PC-9 (cell line): Measurements from ENCODE around the gene RBMS1. TPM values are rescaled to one million over a fixed set of nuclear protein-coding genes. Genes with fewer than 3 reads are reported as not detected.

Source experiments
- BruUV-seq: library from RNA; stranded (reverse); fragments of 400-500 nt; replicated peaks from 2 replicates; lab custom pipeline; 2021; lab: Mats Ljungman, UMichigan
- CTCF ChIA-PET: fragments of 300-600 bp; sonication (Branson Sonifier 250); formaldehyde crosslinking; loops from one replicate; lab custom pipeline; 2022; ENCODE audit warnings: antibody characterized with exemption; lab: Charles Lee
- POLR2A ChIA-PET: fragments of 300-600 bp; sonication (Branson Sonifier 250); formaldehyde crosslinking; loops from one replicate; lab custom pipeline; 2022; ENCODE audit warnings: antibody characterized with exemption; ENCODE audit not compliant: unreplicated experiment; lab: Charles Lee
- DNase-seq, 2 experiments: peaks; one replicate each; pipeline versions ENCODE4 v3.0.0 to v3.0.0-alpha.2; 2015 to 2022; ENCODE audit warnings: mixed read lengths in 1 of 2
- H2AFZ ChIP-seq: fragments of 200-600 bp; sonication (generic); 2 replicates; pipeline ENCODE4 v1.8.1; 2017; ENCODE audit warnings: antibody characterized with exemption
- H3F3A ChIP-seq: fragments of 200-600 bp; sonication (generic); 2 replicates; pipeline ENCODE4 v1.8.1; 2017; ENCODE audit warnings: antibody characterized with exemption, mild to moderate bottlenecking, low read depth; ENCODE audit not compliant: insufficient read depth
- H3K27ac ChIP-seq: fragments of 200-600 bp; sonication (generic); 2 replicates; pipeline ENCODE4 v1.6.1; 2016; ENCODE audit warnings: mixed run types
- H3K27me3 ChIP-seq: fragments of 200-600 bp; sonication (generic); 2 replicates; pipeline ENCODE4 v1.6.1; 2016; ENCODE audit warnings: low read depth, mixed run types; ENCODE audit not compliant: insufficient read depth
- H3K36me3 ChIP-seq: fragments of 200-600 bp; sonication (generic); 2 replicates; pipeline ENCODE4 v1.6.1; 2016; ENCODE audit warnings: low read depth, mixed run types
- H3K4me1 ChIP-seq: fragments of 200-600 bp; sonication (generic); replicated peaks from 2 replicates; pipeline ENCODE4 v1.6.1; 2016; ENCODE audit warnings: mixed run types; ENCODE audit not compliant: insufficient read depth
- H3K4me2 ChIP-seq: fragments of 200-600 bp; sonication (generic); 2 replicates; pipeline ENCODE4 v1.6.1; 2017; ENCODE audit warnings: mixed run types
- H3K4me3 ChIP-seq: fragments of 200-600 bp; sonication (generic); 2 replicates; pipeline ENCODE4 v1.6.1; 2016; ENCODE audit warnings: mixed run types
- H3K79me2 ChIP-seq: fragments of 200-600 bp; sonication (generic); 2 replicates; pipeline ENCODE4 v1.6.1; 2017; ENCODE audit warnings: low read depth, mixed run types
- H3K9me2 ChIP-seq: fragments of 200-600 bp; sonication (generic); 2 replicates; pipeline ENCODE4 v1.8.1; 2017; ENCODE audit warnings: mild to moderate bottlenecking; ENCODE audit not compliant: insufficient read depth
- H3K9me3 ChIP-seq: fragments of 200-600 bp; sonication (generic); 2 replicates; pipeline ENCODE4 v1.8.1; 2016; ENCODE audit warnings: low read depth; ENCODE audit not compliant: insufficient read depth
- H4K20me1 ChIP-seq: fragments of 200-600 bp; sonication (generic); 2 replicates; pipeline ENCODE4 v1.8.1; 2017; ENCODE audit not compliant: insufficient read depth
- EZH2 ChIP-seq: fragments of 200-600 bp; sonication (generic); IDR thresholded peaks from 2 replicates; pipeline ENCODE4 v1.8.0; 2017; ENCODE audit warnings: antibody characterized with exemption, low read depth
- intact Hi-C: fragments of 100-400 bp; cut with micrococcal nuclease; formaldehyde crosslinking; loops from one replicate; pipeline ENCODE4 v1.10.0; 2022; ENCODE audit not compliant: unreplicated experiment
- total RNA-seq: library from RNA; stranded (reverse); gene quantifications from 2 replicates; pipeline ENCODE4 v1.2.3, GENCODE V29; 2021
- TF ChIP-seq, protein P1 (sequence below): fragments of 200-600 bp; sonication (generic); conservative IDR thresholded peaks from 2 replicates; pipeline ENCODE4 v1.6.1; 2017; ENCODE audit warnings: mixed run types, antibody characterized with exemption, mild to moderate bottlenecking, moderate library complexity

The RBMS1 gene
- total RNA-seq, 1 experiment from 2014 or later, result 65.1 TPM

GRCh38 chr2:160249876-160250275 lies 243.7 kb downstream of the RBMS1 start:
- ChIA-PET POLR2A (no interaction called here), CTCF (no interaction called here)
- TF ChIP-seq, protein P1, sequence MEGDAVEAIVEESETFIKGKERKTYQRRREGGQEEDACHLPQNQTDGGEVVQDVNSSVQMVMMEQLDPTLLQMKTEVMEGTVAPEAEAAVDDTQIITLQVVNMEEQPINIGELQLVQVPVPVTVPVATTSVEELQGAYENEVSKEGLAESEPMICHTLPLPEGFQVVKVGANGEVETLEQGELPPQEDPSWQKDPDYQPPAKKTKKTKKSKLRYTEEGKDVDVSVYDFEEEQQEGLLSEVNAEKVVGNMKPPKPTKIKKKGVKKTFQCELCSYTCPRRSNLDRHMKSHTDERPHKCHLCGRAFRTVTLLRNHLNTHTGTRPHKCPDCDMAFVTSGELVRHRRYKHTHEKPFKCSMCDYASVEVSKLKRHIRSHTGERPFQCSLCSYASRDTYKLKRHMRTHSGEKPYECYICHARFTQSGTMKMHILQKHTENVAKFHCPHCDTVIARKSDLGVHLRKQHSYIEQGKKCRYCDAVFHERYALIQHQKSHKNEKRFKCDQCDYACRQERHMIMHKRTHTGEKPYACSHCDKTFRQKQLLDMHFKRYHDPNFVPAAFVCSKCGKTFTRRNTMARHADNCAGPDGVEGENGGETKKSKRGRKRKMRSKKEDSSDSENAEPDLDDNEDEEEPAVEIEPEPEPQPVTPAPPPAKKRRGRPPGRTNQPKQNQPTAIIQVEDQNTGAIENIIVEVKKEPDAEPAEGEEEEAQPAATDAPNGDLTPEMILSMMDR, result no peak
- TF ChIP-seq EZH2, result no peak
- H3K4me3 ChIP-seq, result no peak overlapping the region
- no peaks in the 10 kb centered on the region for H4K20me1 ChIP-seq
- no peaks in the 10 kb centered on the region for H3K9me3 ChIP-seq
- H3K79me2 ChIP-seq, result no peaks in the 10 kb centered on the region
- no peaks in the 10 kb centered on the region for H3K9me2 ChIP-seq
- no peak for DNase-seq
- BruUV-seq, result no TSS peak
- no peaks in the 10 kb centered on the region for H3K36me3 ChIP-seq
- intact Hi-C loops, result loop anchor here (10.0 kb wide), 1 partner anchor 745 kb away; no protein-coding TSS in a partner anchor
- no peaks in the 10 kb centered on the region for H3K27me3 ChIP-seq
- no peak overlapping the region for H3K27ac ChIP-seq
- H3K4me1 ChIP-seq, result no peaks in the 10 kb centered on the region
- H3F3A ChIP-seq, result no peaks in the 10 kb centered on the region
- no peak overlapping the region for H3K4me2 ChIP-seq
- no peak overlapping the region for H2AFZ ChIP-seq

GRCh38 chr2:160247296-160248035 lies 246.1 kb downstream of the RBMS1 start:
- Histone ChIP-seq H3F3A (no peaks in the 10 kb centered on the region), H4K20me1 (no peaks in the 10 kb centered on the region), H3K4me2 (no peak overlapping the region), H3K79me2 (no peaks in the 10 kb centered on the region), H3K9me3 (no peaks in the 10 kb centered on the region), H3K4me3 (no peak overlapping the region), H2AFZ (no peak overlapping the region), H3K27ac (no peak overlapping the region), H3K27me3 (no peaks in the 10 kb centered on the region), H3K9me2 (no peaks in the 10 kb centered on the region), H3K36me3 (no peaks in the 10 kb centered on the region), H3K4me1 (peaks cover 11% of the 10 kb centered on the region)
- no peak for DNase-seq
- CTCF ChIA-PET, result no interaction called here
- POLR2A ChIA-PET, result no interaction called here
- no peak for TF ChIP-seq EZH2
- TF ChIP-seq, protein P1, result no peak
- intact Hi-C loops, result no loop called here
- no TSS peak for BruUV-seq

- no peak for DNase-seq
- TF ChIP-seq, protein P1, result no peak
- TF ChIP-seq EZH2, result no peak
- Histone ChIP-seq H3K9me3 (no peaks in the 10 kb centered on the region), H3K79me2 (no peaks in the 10 kb centered on the region), H3K9me2 (no peaks in the 10 kb centered on the region), H3K27me3 (no peaks in the 10 kb centered on the region), H2AFZ (no peak overlapping the region), H3K36me3 (no peaks in the 10 kb centered on the region), H3F3A (peaks cover 10% of the 10 kb centered on the region), H4K20me1 (no peaks in the 10 kb centered on the region), H3K27ac (no peak overlapping the region), H3K4me1 (peaks cover 23% of the 10 kb centered on the region), H3K4me3 (no peak overlapping the region), H3K4me2 (no peak overlapping the region)
- intact Hi-C loops, result no loop called here
- no TSS peak for BruUV-seq
- CTCF ChIA-PET, result no interaction called here
- POLR2A ChIA-PET, result no interaction called here
Measured at GRCh38 chr2:160246356-160246755, 247.3 kb downstream of the RBMS1 start.
